Measurements from ENCODE around the gene ZC3H4. TPM values are rescaled to one million over a fixed set of nuclear protein-coding genes. Genes with fewer than 3 reads are reported as not detected.

ZC3H4 gene
- total RNA-seq, 1 experiment from 2014 or later: 45.1 TPM

DNA sequence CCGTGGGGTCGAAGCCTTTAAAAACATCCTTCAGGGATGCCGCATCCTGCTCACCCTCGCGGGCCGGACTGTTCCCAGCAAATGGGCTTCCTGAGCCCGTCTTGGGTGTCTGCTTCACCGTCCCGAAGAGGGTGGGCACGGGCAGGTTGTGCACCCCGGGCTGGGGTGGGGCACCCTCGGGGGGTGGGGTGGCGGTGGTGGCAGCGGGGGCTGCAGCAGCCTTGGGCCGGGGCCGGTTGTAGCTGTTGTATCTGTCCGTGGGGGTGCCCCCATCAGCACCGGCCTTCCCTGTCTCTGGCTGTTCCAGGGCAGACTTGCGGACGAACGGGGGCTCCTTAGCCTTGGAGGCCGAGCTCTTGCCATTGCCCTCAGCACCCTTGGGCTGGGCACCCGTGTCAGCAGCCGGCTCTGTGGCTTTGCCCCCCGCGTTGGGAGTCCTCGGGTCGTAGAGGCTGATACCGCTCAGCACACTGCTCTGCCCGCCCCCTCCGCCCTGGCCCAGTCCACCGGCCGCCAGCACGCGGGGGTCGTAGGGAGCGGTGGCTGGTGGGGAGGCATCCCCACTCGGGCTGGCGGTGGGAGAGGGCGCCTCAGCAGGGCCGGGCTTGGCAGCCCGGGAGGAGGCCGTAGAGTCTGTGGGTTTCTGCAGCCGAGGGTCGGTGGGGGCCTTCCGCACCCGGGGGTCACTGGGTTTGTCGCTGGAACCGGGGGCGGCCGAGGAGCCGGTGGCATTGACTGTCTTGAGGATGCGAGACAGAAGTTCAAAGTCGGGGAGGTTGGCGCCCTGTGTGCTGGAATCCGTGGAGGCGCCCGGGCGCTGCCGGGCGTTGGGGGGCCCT is 47.0 kb downstream of the ZC3H4 start:
- ChIA-PET RAD21 (ENCODE audit: low non-redundant PET in 1 of 2, low total read pairs in 2 of 2, uncharacterized antibody in 2 of 2, unreplicated experiment in 2 of 2) (no interaction called here), POLR2A (no interaction called here), CTCF (no interaction called here)
- intact Hi-C loops (cut with micrococcal nuclease): no loop called here
- no TSS peak for BruUV-seq (replicated peaks)
- Histone ChIP-seq H3K79me2 (ENCODE audit: insufficient read depth, low read length) (no peaks in the 10 kb centered on the region), H4K20me1 (ENCODE audit: insufficient read depth) (no peaks in the 10 kb centered on the region), H3K27ac (ENCODE audit: low read depth, low read length) (no peak overlapping the region), H3K27me3 (ENCODE audit: insufficient read depth, low read length) (no peaks in the 10 kb centered on the region), H3K36me3 (ENCODE audit: control insufficient read depth in 1 of 2, insufficient read depth in 2 of 2, low read length in 2 of 2) (peaks cover 13 to 14% of the 10 kb centered on the region in 2 experiments; a peak in 3 of 4 replicates), H3K9ac (ENCODE audit: low read length) (no peak overlapping the region), H3K4me1 (ENCODE audit: control insufficient read depth in 1 of 2, insufficient read depth in 2 of 2, low read length in 2 of 2) (peaks cover 4 to 10% of the 10 kb centered on the region in 2 experiments; a peak in 2 of 4 replicates), H3K4me3 (replicated peaks in 1 of 2; ENCODE audit: low read depth in 1 of 2, low read length in 2 of 2) (no peak overlapping the region), H3K4me2 (ENCODE audit: low read length) (no peak overlapping the region), H2AFZ (ENCODE audit: low read depth, low read length, poor library complexity, severe bottlenecking) (no peak overlapping the region), H3K9me3 (ENCODE audit: control insufficient read depth in 1 of 2, insufficient read depth in 1 of 2, low read depth in 1 of 2, low read length in 2 of 2) (no peaks in the 10 kb centered on the region), H3K9me2 (ENCODE audit: insufficient read depth) (no peaks in the 10 kb centered on the region)
- DNase-seq (ENCODE audit: low read depth, low spot score) (no peak), ATAC-seq (no peak)
- TF ChIP-seq, protein P1, sequence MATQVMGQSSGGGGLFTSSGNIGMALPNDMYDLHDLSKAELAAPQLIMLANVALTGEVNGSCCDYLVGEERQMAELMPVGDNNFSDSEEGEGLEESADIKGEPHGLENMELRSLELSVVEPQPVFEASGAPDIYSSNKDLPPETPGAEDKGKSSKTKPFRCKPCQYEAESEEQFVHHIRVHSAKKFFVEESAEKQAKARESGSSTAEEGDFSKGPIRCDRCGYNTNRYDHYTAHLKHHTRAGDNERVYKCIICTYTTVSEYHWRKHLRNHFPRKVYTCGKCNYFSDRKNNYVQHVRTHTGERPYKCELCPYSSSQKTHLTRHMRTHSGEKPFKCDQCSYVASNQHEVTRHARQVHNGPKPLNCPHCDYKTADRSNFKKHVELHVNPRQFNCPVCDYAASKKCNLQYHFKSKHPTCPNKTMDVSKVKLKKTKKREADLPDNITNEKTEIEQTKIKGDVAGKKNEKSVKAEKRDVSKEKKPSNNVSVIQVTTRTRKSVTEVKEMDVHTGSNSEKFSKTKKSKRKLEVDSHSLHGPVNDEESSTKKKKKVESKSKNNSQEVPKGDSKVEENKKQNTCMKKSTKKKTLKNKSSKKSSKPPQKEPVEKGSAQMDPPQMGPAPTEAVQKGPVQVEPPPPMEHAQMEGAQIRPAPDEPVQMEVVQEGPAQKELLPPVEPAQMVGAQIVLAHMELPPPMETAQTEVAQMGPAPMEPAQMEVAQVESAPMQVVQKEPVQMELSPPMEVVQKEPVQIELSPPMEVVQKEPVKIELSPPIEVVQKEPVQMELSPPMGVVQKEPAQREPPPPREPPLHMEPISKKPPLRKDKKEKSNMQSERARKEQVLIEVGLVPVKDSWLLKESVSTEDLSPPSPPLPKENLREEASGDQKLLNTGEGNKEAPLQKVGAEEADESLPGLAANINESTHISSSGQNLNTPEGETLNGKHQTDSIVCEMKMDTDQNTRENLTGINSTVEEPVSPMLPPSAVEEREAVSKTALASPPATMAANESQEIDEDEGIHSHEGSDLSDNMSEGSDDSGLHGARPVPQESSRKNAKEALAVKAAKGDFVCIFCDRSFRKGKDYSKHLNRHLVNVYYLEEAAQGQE (IDR thresholded peaks at IDR 0.05; ENCODE audit: low read depth): no peak
- TF ChIP-seq, protein P2, sequence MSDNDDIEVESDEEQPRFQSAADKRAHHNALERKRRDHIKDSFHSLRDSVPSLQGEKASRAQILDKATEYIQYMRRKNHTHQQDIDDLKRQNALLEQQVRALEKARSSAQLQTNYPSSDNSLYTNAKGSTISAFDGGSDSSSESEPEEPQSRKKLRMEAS (IDR thresholded peaks at IDR 0.05): no peak
- no peak for TF ChIP-seq SRF (IDR thresholded peaks at IDR 0.05; ENCODE audit: low read depth)
- TF ChIP-seq CBX3 (IDR thresholded peaks at IDR 0.05; ENCODE audit: low read depth): no peak
- TF ChIP-seq CEBPB (IDR thresholded peaks at IDR 0.05; ENCODE audit: low read depth): no peak
- no peak for TF ChIP-seq FOSL1 (IDR thresholded peaks at IDR 0.05; ENCODE audit: low read depth)
- TF ChIP-seq, protein P3, sequence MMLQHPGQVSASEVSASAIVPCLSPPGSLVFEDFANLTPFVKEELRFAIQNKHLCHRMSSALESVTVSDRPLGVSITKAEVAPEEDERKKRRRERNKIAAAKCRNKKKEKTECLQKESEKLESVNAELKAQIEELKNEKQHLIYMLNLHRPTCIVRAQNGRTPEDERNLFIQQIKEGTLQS (IDR thresholded peaks at IDR 0.05): no peak
- TF ChIP-seq TCF7L2 (IDR thresholded peaks at IDR 0.05; ENCODE audit: borderline replicate concordance, extremely low read depth, insufficient read depth, insufficient read length): no peak
- TF ChIP-seq POLR2AphosphoS5 (IDR thresholded peaks at IDR 0.05; ENCODE audit: low read depth, low read length): no peak
- TF ChIP-seq EGR1 (IDR thresholded peaks at IDR 0.05; ENCODE audit: low read depth): no peak
- TF ChIP-seq POLR2A (IDR thresholded peaks at IDR 0.05; ENCODE audit: borderline replicate concordance, extremely low read depth, insufficient read depth, insufficient read length): no peak
